Naive thymus-derived CD8-positive, alpha-beta T cell (primary cell): ENCODE measurements around the gene COL5A1. TPM values are rescaled to one million over a fixed set of nuclear protein-coding genes. Genes with fewer than 3 reads are reported as not detected.

Source experiments
- ATAC-seq, 2 donors: fragments of 150-1000 bp; cut with Tn5 transposase in 1 of 2; sonication (Bioruptor Pico), chemical (Tn5 transposase) in 1 of 2; 1 replicate in 1 of 2; 2 replicates in 1 of 2; pipeline ENCODE4 v1.10.0; 2021; ENCODE audit warnings: mild to moderate bottlenecking in 2 of 2, moderate library complexity in 2 of 2
- POLR2A ChIA-PET: fragments of 350-600 bp; sonication (Branson Sonifier 250); formaldehyde crosslinking; loops from one replicate; lab custom pipeline; 2021; ENCODE audit warnings: antibody characterized with exemption; lab: Charles Lee
- DNase-seq, 10 donors: peaks; one replicate each; pipeline versions ENCODE4 v3.0.0 to v3.0.0-alpha.2; 2020 to 2022
- H3K27ac Mint-ChIP-seq, 10 donors: one replicate each; pipeline ENCODE4 v1.8.0; 2020 to 2022; ENCODE audit warnings: mild to moderate bottlenecking in 10 of 10, mixed read lengths in 10 of 10, moderate library complexity in 4 of 10, inconsistent platforms in 1 of 10
- H3K27me3 Mint-ChIP-seq, 5 donors: one replicate each; pipeline ENCODE4 v1.8.0; 2021 to 2022; ENCODE audit warnings: mixed read lengths in 5 of 5
- H3K36me3 Mint-ChIP-seq, 3 donors: one replicate each; pipeline ENCODE4 v1.8.0; 2020 to 2022; ENCODE audit warnings: mixed read lengths in 3 of 3, mild to moderate bottlenecking in 2 of 3, inconsistent platforms in 1 of 3
- H3K4me1 Mint-ChIP-seq, 4 donors: one replicate each; pipeline ENCODE4 v1.8.0; 2021 to 2022; ENCODE audit warnings: mixed read lengths in 4 of 4
- H3K4me3 Mint-ChIP-seq, 10 donors: one replicate each; pipeline ENCODE4 v1.8.0; 2020 to 2022; ENCODE audit warnings: mild to moderate bottlenecking in 10 of 10, mixed read lengths in 10 of 10, moderate library complexity in 6 of 10, inconsistent platforms in 1 of 10
- H3K9me3 Mint-ChIP-seq, 9 donors: one replicate each; pipeline ENCODE4 v1.8.0; 2020 to 2022; ENCODE audit warnings: mixed read lengths in 9 of 9, mild to moderate bottlenecking in 3 of 9, inconsistent platforms in 1 of 9, moderate library complexity in 1 of 9
- polyA plus RNA-seq, 3 donors: library from polyadenylated mRNA; unstranded; fragments of 300-500 nt; fragmentation: Illumina TruSeq; gene quantifications; one replicate each; pipeline ENCODE4 v1.2.3, GENCODE V29; 2021
- total RNA-seq, 8 experiments: library from RNA in 2 of 8; stranded (reverse) in 2 of 8; gene quantifications; one replicate each; pipeline ENCODE4 v1.2.3 and lab custom pipeline; 2021 to 2026

Gene COL5A1
- total and polyA plus RNA-seq, 5 experiments from 2014 or later, result 0.26 TPM; not detected in 4

DNA sequence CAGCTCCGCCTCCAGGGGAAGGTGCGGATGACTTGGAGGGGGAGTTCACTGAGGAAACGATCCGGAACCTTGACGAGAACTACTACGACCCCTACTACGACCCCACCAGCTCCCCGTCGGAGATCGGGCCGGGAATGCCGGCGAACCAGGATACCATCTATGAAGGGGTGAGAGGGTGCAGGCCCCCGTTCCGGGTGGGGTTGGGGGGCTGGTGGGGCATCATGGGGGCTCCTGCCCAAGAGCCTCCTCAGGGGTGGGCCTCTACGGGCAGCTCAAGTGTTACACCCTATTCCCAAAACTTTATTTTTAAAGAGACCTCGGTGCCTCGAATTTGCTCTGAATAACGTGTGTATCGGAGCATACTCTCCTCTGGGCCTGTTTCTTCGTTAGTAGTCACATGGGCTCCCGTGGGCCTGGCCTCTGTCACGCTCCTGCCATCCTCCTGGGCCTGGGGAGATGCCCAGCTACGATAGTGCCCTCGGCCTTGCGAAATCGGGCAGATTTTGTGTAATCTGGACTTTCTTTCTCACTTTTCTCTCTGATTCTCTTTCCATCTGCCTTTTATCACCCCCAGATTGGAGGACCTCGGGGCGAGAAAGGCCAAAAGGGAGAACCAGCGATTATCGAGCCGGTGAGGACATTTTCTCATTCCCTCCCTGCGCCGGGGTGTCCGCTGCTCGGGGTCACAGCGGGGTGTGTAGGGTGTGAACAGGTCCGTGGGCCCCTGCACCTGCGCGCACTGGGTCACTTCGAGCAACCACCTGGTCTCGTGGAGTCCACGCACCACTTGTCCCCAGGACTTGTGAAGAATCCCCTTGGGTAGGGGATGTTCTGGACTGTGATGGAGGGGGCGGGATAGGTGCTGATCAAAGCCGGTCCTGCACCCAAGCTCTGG is 90.1 kb downstream of the COL5A1 start:
- no peak for ATAC-seq
- POLR2A ChIA-PET, result no interaction called here

GRCh38 chr9:134732392-134733110 is 90.9 kb downstream of the COL5A1 start:
- H3K4me1 Mint-ChIP-seq, result no peaks in the 10 kb centered on the region
- no peaks in the 10 kb centered on the region for H3K36me3 Mint-ChIP-seq
- peaks cover 0 to 6% (median 0%) of the 10 kb centered on the region in 5 donors for H3K27me3 Mint-ChIP-seq
- H3K4me3 Mint-ChIP-seq, result no peak overlapping the region
- no peak overlapping the region for H3K27ac Mint-ChIP-seq
- no peaks in the 10 kb centered on the region for H3K9me3 Mint-ChIP-seq
- DNase-seq (no peak), ATAC-seq (no peak)
- POLR2A ChIA-PET, result no interaction called here

More for the DNA sequence above, 90.1 kb downstream of the COL5A1 start:
- no peak overlapping the region for H3K4me3 Mint-ChIP-seq
- H3K27ac Mint-ChIP-seq, result no peak overlapping the region
- H3K4me1 Mint-ChIP-seq, result no peaks in the 10 kb centered on the region
- H3K27me3 Mint-ChIP-seq, result peaks cover 0 to 5% (median 0%) of the 10 kb centered on the region in 5 donors
- H3K36me3 Mint-ChIP-seq, result no peaks in the 10 kb centered on the region
- no peak for DNase-seq
- no peaks in the 10 kb centered on the region for H3K9me3 Mint-ChIP-seq

GRCh38 chr9:134733480-134734232 is 92.1 kb downstream of the COL5A1 start:
- ATAC-seq (no peak), DNase-seq (no peak)
- Mint-ChIP-seq H3K4me1 (no peaks in the 10 kb centered on the region), H3K27me3 (peaks cover 0 to 9% (median 0%) of the 10 kb centered on the region in 5 donors), H3K27ac (no peak overlapping the region), H3K4me3 (no peak overlapping the region), H3K9me3 (no peaks in the 10 kb centered on the region), H3K36me3 (no peaks in the 10 kb centered on the region)
- POLR2A ChIA-PET, result no interaction called here

GRCh38 chr9:134734270-134734669 is 92.7 kb downstream of the COL5A1 start:
- ATAC-seq, result no peak
- DNase-seq, result no peak
- Mint-ChIP-seq H3K4me1 (peaks cover 0 to 5% (median 0%) of the 10 kb centered on the region in 4 donors), H3K4me3 (no peak overlapping the region), H3K27ac (no peak overlapping the region), H3K27me3 (peaks cover 0 to 15% (median 3%) of the 10 kb centered on the region in 5 donors), H3K9me3 (no peaks in the 10 kb centered on the region), H3K36me3 (no peaks in the 10 kb centered on the region)
- POLR2A ChIA-PET, result no interaction called here

DNA sequence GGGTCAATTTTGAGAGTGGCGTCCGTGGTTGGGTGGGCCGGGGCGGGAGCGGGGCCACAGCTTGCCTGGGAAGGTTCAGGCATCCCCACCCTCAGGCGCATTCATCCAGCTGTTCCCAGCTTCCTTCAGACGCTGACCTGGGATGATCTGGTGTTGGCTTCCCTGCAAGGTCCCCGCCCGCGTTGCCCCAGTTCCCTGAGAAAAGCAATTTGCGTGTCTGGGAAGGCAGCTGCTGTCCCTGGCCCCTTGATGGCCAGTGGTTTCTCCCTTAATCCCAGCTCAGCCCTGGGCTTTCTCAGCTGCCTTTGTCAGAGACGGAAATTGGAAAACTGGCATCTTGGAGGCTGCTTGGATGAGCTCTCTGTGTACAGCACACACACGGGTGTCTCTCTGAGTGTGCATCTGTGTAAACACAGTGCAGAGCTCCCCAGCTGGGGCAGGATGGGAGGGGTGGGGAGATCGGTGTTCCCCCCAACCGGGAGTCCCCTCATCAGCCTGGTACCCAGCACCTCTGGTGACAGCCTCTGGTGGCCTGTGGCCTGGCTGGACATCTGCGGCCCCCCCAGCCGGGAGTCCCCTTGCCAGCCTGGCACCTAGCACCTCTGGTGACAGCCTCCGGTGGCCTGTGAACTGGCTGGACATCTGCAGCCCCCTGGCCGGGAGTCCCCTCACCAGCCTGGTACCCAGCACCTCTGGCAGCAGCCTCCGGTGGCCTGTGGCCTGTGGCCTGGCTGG is 94.0 kb downstream of the COL5A1 start:
- POLR2A ChIA-PET, result no interaction called here
- Mint-ChIP-seq H3K9me3 (no peaks in the 10 kb centered on the region), H3K4me1 (peaks cover 0 to 6% (median 0%) of the 10 kb centered on the region in 4 donors), H3K27ac (no peak overlapping the region), H3K27me3 (peaks cover 0 to 22% (median 7%) of the 10 kb centered on the region in 5 donors), H3K4me3 (no peak overlapping the region), H3K36me3 (no peaks in the 10 kb centered on the region)
- no peak for ATAC-seq
- no peak for DNase-seq

GRCh38 chr9:134736791-134737497 is 95.3 kb downstream of the COL5A1 start:
- POLR2A ChIA-PET, result no interaction called here
- Mint-ChIP-seq H3K4me1 (peaks cover 0 to 6% (median 0%) of the 10 kb centered on the region in 4 donors), H3K4me3 (no peak overlapping the region), H3K27me3 (peaks cover 0 to 22% (median 7%) of the 10 kb centered on the region in 5 donors), H3K27ac (no peak overlapping the region), H3K36me3 (no peaks in the 10 kb centered on the region), H3K9me3 (no peaks in the 10 kb centered on the region)
- DNase-seq (no peak), ATAC-seq (no peak)

- H3K36me3 Mint-ChIP-seq, result no peaks in the 10 kb centered on the region
- ATAC-seq (no peak), DNase-seq (no peak)
- H3K27me3 Mint-ChIP-seq, result peaks cover 0 to 22% (median 7%) of the 10 kb centered on the region in 5 donors
- no peak overlapping the region for H3K4me3 Mint-ChIP-seq
- peaks cover 0 to 6% (median 0%) of the 10 kb centered on the region in 4 donors for H3K4me1 Mint-ChIP-seq
- POLR2A ChIA-PET, result no interaction called here
- no peak overlapping the region for H3K27ac Mint-ChIP-seq
- H3K9me3 Mint-ChIP-seq, result no peaks in the 10 kb centered on the region
Observed at GRCh38 chr9:134737842-134738580, 96.4 kb downstream of the COL5A1 start.

- Mint-ChIP-seq H3K36me3 (no peaks in the 10 kb centered on the region), H3K27ac (no peak overlapping the region), H3K27me3 (peaks cover 0 to 22% (median 7%) of the 10 kb centered on the region in 5 donors), H3K9me3 (no peaks in the 10 kb centered on the region), H3K4me3 (no peak overlapping the region), H3K4me1 (peaks cover 0 to 6% (median 0%) of the 10 kb centered on the region in 4 donors)
- POLR2A ChIA-PET, result no interaction called here
- DNase-seq (peak in 8 of 10 donors; percentile 7 to 35 (median 29)), ATAC-seq (no peak)
Observed at GRCh38 chr9:134738869-134739659, 97.5 kb downstream of the COL5A1 start.

DNA sequence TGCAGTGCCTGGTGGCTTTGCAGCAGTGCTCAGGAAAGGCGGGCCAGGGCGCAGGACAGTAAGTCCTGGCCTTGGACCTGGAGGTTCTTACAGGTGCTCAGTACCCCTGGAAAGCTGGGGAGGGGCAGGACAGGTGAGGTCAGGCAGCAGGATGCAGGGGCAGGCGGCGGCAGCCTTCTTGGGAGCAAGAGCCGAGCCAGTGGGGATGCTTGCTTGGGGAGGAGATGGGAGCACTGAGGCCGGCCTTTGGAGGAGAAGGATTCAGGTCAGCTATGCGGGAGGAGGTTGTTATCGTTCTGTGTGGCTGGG is 98.0 kb downstream of the COL5A1 start:
- no peaks in the 10 kb centered on the region for H3K36me3 Mint-ChIP-seq
- POLR2A ChIA-PET, result no interaction called here
- ATAC-seq (no peak), DNase-seq (no peak)
- no peak overlapping the region for H3K27ac Mint-ChIP-seq
- no peak overlapping the region for H3K4me3 Mint-ChIP-seq
- H3K27me3 Mint-ChIP-seq, result peaks cover 0 to 22% (median 7%) of the 10 kb centered on the region in 5 donors
- H3K9me3 Mint-ChIP-seq, result no peaks in the 10 kb centered on the region
- H3K4me1 Mint-ChIP-seq, result peaks cover 0 to 6% (median 0%) of the 10 kb centered on the region in 4 donors

DNA sequence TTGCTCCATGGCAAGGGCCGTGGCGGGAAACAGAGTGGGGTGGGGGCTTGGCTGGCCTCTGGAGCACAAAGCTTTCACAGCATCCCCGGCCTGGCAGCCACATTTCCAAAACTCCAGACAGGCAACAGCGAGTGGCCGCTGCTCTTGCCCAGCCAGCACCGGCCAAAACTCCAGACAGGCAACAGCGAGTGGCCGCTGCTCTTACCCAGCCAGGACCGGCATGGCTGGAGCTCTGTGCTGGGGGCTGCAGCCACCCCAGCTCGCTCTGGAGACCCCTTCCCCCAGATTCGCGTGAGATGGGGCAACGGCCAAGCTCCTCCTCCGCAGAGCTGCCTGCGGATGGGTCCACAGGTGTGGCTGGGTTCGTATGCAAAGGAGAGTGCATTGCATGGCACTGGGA is 98.5 kb downstream of the COL5A1 start:
- H3K4me3 Mint-ChIP-seq, result no peak overlapping the region
- DNase-seq (no peak), ATAC-seq (no peak)
- POLR2A ChIA-PET, result no interaction called here
- H3K27ac Mint-ChIP-seq, result no peak overlapping the region
- H3K27me3 Mint-ChIP-seq, result peaks cover 0 to 22% (median 7%) of the 10 kb centered on the region in 5 donors
- no peaks in the 10 kb centered on the region for H3K9me3 Mint-ChIP-seq
- peaks cover 0 to 6% (median 0%) of the 10 kb centered on the region in 4 donors for H3K4me1 Mint-ChIP-seq
- H3K36me3 Mint-ChIP-seq, result no peaks in the 10 kb centered on the region

GRCh38 chr9:134741846-134742245 is 100.2 kb downstream of the COL5A1 start:
- DNase-seq, result no peak
- POLR2A ChIA-PET, result no interaction called here
- no peak for ATAC-seq
- Mint-ChIP-seq H3K4me3 (no peak overlapping the region), H3K27me3 (peaks cover 0 to 22% (median 7%) of the 10 kb centered on the region in 5 donors), H3K36me3 (no peaks in the 10 kb centered on the region), H3K27ac (no peak overlapping the region), H3K4me1 (peaks cover 0 to 6% (median 0%) of the 10 kb centered on the region in 4 donors), H3K9me3 (no peaks in the 10 kb centered on the region)
